Thymus (tissue), 11 donors: Measurements from ENCODE around the gene ATRN. TPM values are rescaled to one million over a fixed set of nuclear protein-coding genes. Genes with fewer than 3 reads are reported as not detected.

Experiments
- DNase-seq, 9 donors: peaks; one replicate each; pipeline ENCODE4 v3.0.0-alpha.2; 2013; ENCODE audit warnings: low spot score in 9 of 9, low read depth in 6 of 9, missing footprints in 1 of 9
- H3K27ac ChIP-seq, 2 donors: one replicate each; pipeline ENCODE4 v1.5.1; 2013; ENCODE audit warnings: control low read depth in 1 of 2, low read depth in 1 of 2, low read length in 1 of 2, mild to moderate bottlenecking in 1 of 2, moderate library complexity in 1 of 2
- H3K27me3 ChIP-seq, 2 donors: one replicate each; pipeline ENCODE4 v1.5.1; 2013; ENCODE audit warnings: low read length in 1 of 2; ENCODE audit not compliant: control insufficient read depth in 2 of 2, insufficient read depth in 1 of 2
- H3K36me3 ChIP-seq, 2 donors: one replicate each; pipeline ENCODE4 v1.5.1; 2013; ENCODE audit warnings: low read length in 1 of 2, mild to moderate bottlenecking in 1 of 2, moderate library complexity in 1 of 2; ENCODE audit not compliant: control insufficient read depth in 2 of 2, insufficient read depth in 2 of 2
- H3K4me1 ChIP-seq, 2 donors: one replicate each; pipeline ENCODE4 v1.5.1; 2013; ENCODE audit warnings: low read length in 2 of 2; ENCODE audit not compliant: control insufficient read depth in 2 of 2, insufficient read depth in 2 of 2
- H3K4me3 ChIP-seq, 2 donors: one replicate each; pipeline ENCODE4 v1.5.1; 2013; ENCODE audit warnings: low read length in 2 of 2, control low read depth in 1 of 2, mild to moderate bottlenecking in 1 of 2
- H3K9me3 ChIP-seq, 2 donors: one replicate each; pipeline ENCODE4 v1.5.1; 2013; ENCODE audit warnings: low read length in 1 of 2, mild to moderate bottlenecking in 1 of 2; ENCODE audit not compliant: control insufficient read depth in 2 of 2, insufficient read depth in 1 of 2
- WGBS: extraction: QIAGEN DNeasy Blood & Tissue Kit; methylation state at CpG from one replicate; pipeline ENCODE4 v1.1.7; 2013; 5-methylcytosine and 5-hydroxymethylcytosine counted together
- polyA plus RNA-seq: library from polyadenylated mRNA; stranded (reverse); fragments of 200-250 nt; gene quantifications from one replicate; pipeline ENCODE4 v1.2.3, GENCODE V29; 2013
- total RNA-seq: library from RNA; stranded (reverse); fragments of 120-200 nt; gene quantifications from one replicate; pipeline ENCODE4 v1.2.4, GENCODE V29; 2013
- donor health status: healthy.

The ATRN gene
- total and polyA plus RNA-seq, 2 donors = 4.8 to 7.4 TPM

DNA sequence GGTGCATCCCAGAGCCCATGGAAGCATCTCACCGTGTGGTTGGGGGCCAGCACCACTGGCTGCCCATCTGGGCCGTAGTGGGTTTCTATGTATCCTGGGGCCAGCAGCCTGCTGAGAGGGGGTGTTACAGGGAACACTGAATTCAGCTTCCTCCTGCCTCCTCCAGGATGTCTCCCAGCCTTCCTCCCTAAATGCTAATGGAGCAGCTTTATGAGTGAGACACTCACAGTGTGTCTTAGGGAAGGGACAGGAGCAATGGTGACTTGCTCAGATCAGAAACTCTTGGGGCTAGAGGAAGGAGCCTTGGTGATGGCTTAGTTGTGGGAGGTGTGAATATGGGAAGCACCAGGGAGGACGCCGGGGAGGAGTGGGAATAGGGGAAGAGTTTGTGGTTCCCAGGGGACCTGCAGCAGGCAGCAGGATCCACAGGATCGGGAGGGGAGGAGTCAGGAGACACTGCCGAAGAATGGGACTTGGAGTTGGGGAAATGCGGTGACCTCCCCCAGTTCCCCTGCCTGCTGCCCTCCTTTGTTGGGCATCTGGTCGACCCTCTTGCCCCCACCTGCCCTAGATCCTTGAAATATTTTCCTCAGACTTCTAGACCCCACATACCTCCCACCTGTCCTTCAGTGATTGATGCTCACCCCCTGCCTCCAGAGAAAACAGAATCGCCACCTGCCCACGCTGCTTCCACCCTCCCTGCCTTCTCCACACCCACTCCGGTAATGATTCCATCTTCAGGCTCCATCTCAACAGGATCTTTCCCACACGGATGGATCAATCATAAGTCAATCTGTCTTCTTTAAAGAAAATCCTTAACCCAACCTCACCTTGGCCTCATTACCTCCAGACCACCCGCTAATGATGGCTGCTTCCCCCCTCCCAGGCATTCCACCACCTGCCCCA, 204.4 kb downstream of the ATRN start:
- peaks cover 45 to 98% of the 10 kb centered on the region in 2 donors for H3K27me3 ChIP-seq

GRCh38 chr20:3677733-3678132, 206.9 kb downstream of the ATRN start:
- H3K4me1 ChIP-seq = no peaks in the 10 kb centered on the region
- DNase-seq = no peak
- no peak overlapping the region for H3K4me3 ChIP-seq
- peaks cover 0 to 2% of the 10 kb centered on the region in 2 donors for H3K9me3 ChIP-seq
- no peak overlapping the region for H3K27ac ChIP-seq
- H3K36me3 ChIP-seq = no peaks in the 10 kb centered on the region
- WGBS = 83% methylated on average over 8 of the region's 8 CpGs
- peaks cover 56 to 98% of the 10 kb centered on the region in 2 donors for H3K27me3 ChIP-seq

More for the DNA sequence above, 204.4 kb downstream of the ATRN start:
- Histone ChIP-seq H3K27ac (no peak overlapping the region), H3K4me3 (no peak overlapping the region), H3K36me3 (no peaks in the 10 kb centered on the region), H3K9me3 (peaks cover 0 to 2% of the 10 kb centered on the region in 2 donors), H3K4me1 (no peaks in the 10 kb centered on the region)
- 55% methylated on average over 13 of the region's 13 CpGs for WGBS
- DNase-seq = no peak

GRCh38 chr20:3678198-3678597, 207.4 kb downstream of the ATRN start:
- no peaks in the 10 kb centered on the region for H3K36me3 ChIP-seq
- H3K27ac ChIP-seq = no peak overlapping the region
- H3K9me3 ChIP-seq = peaks cover 0 to 2% of the 10 kb centered on the region in 2 donors
- no peak overlapping the region for H3K4me3 ChIP-seq
- no peak for DNase-seq
- peaks cover 52 to 97% of the 10 kb centered on the region in 2 donors for H3K27me3 ChIP-seq
- H3K4me1 ChIP-seq = no peaks in the 10 kb centered on the region
- 88% methylated on average over 2 of the region's 2 CpGs for WGBS

GRCh38 chr20:3678856-3679720, 208.3 kb downstream of the ATRN start:
- WGBS = 93% methylated on average over 14 of the region's 14 CpGs
- Histone ChIP-seq H3K36me3 (no peaks in the 10 kb centered on the region), H3K27ac (no peak overlapping the region), H3K27me3 (peaks cover 43 to 97% of the 10 kb centered on the region in 2 donors), H3K4me1 (no peaks in the 10 kb centered on the region), H3K9me3 (peaks cover 0 to 2% of the 10 kb centered on the region in 2 donors), H3K4me3 (no peak overlapping the region)
- no peak for DNase-seq

GRCh38 chr20:3679749-3680700, 209.2 kb downstream of the ATRN start:
- Histone ChIP-seq H3K4me3 (no peak overlapping the region), H3K4me1 (no peaks in the 10 kb centered on the region), H3K36me3 (no peaks in the 10 kb centered on the region), H3K27me3 (peaks cover 39 to 97% of the 10 kb centered on the region in 2 donors), H3K9me3 (peaks cover 0 to 2% of the 10 kb centered on the region in 2 donors), H3K27ac (no peak overlapping the region)
- no peak for DNase-seq
- WGBS = 88% methylated on average over 18 of the region's 18 CpGs

DNA sequence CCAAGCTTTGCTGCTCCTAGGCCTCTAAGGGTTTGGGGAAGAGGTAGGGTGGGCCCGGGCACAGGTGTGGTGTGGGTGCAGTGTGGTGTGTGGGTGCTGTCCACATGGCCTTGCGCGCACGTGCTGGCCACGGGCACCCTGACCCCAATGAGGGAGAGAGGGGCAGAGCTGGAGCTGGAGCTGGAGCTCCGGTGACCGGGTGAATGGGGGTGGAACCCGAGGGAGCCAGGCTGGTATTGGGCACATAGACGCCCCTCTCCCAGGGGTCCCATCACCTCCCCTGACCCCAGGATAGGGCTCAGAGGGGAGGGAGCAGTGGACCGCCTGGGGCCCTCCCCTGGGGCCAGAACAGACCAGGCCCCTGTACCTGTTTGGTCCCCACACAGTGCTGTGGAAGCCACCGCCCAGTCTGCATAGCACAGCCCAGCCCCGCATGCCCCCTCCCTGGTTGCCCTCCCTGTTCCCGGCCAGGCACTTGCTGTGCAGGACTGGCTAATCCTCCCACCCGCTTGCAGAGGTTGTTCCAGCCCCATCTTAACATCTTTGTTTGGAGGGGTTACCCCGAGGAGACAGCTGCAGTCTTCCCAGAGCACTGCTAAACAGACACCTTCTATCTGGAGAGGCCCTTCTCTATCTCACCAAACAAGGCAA, 210.0 kb downstream of the ATRN start:
- peaks cover 0 to 2% of the 10 kb centered on the region in 2 donors for H3K9me3 ChIP-seq
- H3K27me3 ChIP-seq = peaks cover 31 to 97% of the 10 kb centered on the region in 2 donors
- H3K27ac ChIP-seq = no peak overlapping the region
- H3K36me3 ChIP-seq = no peaks in the 10 kb centered on the region
- 84% methylated on average over 15 of the region's 15 CpGs for WGBS
- no peaks in the 10 kb centered on the region for H3K4me1 ChIP-seq
- no peak overlapping the region for H3K4me3 ChIP-seq
- DNase-seq = no peak

DNA sequence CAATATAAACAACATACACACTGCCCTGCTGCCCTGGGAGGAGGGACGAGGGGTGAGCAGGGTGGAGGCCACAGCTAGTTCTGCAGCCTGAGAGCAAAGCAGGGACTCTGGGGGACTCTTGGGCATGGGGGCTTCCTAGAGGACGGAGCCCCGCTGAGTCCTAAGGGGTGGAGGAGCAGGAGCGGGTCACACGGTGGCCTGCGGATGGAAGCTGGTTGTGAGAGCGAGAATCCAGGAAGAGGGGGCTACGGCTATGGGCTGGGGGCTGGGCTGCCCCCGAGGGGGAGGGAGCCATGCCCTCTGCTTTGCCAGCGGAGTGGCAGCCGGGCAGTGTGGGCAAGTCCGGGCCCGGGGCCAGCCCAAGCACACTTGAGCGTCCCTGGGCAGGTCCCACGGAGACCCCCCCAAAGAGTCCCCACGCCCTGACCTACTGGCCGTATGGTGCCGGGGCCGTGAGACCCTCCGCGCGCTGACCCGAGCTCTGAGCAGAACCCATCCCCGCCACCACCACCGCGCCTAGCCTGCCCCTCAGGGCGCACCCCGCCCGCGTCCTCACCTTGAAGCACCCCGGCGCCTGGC, 210.6 kb downstream of the ATRN start:
- Histone ChIP-seq H3K36me3 (no peaks in the 10 kb centered on the region), H3K4me3 (no peak overlapping the region), H3K9me3 (peaks cover 0 to 2% of the 10 kb centered on the region in 2 donors), H3K27me3 (peaks cover 27 to 94% of the 10 kb centered on the region in 2 donors), H3K27ac (no peak overlapping the region), H3K4me1 (no peaks in the 10 kb centered on the region)
- no peak for DNase-seq
- 25% methylated on average over 32 of the region's 32 CpGs for WGBS
